ENCODE results near the gene INSYN1.

The INSYN1 gene

DNA sequence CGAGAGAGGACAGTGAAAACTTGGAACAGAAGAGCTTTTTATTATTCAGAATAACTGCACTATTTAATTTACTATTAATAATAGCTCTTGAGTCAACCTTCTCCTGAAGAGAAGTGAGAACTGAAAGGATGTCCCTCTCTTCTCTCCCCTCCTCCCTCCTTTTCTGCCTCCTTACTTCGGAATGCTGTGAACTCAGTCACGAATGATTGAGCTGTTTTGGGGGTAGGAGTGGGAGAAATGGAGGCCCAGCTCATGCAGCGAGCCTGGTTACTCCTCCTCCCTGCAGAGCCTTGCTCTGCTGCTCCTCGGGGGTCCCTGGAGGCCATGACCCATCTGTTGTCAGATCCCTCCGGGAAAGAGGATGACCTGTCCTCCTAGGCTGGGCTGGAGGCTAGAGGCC, 20.3 kb upstream of the INSYN1 start:
- DNase-seq, result no peak

DNA sequence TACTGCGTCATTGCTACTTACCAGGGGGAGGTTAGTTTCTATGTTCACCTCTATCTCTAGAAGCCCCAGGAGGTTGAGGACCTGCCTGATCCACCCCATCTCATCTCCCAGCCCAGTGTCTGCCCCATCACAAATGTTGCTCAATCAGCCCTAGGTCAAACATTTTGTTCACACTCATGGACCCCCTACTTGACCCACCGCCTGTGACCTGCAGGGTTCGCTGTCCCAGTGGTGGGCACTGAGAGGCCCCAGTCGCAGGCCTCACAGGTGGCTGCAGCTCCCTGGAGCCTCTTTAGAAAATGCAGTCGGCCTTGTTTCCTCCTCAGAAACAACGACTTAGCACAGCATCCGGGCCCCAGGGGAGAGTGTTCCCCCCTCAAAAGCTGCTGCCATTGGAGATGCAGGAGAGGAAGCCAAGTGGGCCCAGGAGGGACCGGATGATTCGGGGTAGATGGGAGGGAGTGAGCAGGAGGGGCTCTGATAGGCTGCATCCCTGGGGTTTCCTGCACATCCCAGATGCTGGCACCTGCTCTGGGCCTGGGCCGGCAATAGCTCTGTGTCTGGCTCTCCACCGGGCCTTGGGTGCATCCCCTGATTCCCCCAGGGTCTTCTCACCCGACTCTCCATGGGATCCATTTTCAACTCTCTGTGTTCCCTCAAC, 18.4 kb upstream of the INSYN1 start:
- DNase-seq, result no peak

DNA sequence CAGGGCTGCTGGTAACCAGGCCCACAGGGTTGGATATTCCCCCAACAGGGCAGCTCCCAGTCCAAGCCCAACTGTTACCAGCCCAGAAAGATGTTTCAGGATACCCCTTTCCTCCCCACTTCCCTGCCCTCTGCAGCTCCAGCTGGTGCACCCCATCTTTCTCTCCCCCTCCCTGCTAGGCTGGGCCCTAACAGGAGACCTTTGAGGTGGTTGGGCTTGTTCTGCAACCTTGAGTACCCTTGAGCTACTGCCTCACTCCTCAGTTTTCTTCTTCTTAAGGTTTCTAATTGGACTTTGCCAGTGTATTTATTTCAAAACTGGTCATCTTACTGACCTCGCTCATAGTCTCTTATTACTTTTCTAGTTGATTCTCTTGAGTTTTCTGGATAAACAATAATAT, 16.9 kb upstream of the INSYN1 start:
- no peak for DNase-seq

DNA sequence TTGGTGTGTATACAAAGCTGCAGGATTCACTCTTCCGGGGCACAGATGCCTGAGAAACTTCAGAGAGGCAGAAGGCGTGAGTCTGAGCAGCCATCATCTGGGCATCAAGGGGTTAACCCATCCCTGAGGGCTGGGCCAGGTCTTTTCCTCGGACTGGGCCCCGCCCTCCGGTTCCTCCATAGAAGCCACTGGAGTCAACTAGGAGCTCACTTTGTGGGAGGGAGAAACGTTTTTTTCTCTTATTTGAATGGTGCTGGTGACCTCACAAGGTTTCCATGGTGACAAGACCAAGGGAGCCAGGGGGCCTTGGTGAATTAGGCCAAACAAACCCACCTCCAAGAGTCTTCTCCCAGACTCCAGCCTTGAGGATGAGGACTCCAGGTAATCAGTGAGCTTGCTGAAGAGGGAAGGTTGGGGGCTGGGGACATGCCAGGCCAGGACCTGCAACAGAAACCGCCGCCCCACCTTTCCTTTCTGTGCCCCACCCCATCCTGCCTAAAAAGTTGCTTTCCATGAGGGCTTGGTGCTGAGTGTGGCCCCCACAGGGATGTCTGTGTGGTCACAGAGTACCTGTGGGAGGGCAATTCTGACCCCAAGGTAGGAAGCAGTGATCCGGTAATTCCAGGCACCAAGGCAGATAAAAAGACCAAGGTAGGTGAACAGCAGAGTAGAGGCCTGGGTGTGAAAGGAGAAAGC, 14.8 kb upstream of the INSYN1 start:
- DNase-seq, result no peak

DNA sequence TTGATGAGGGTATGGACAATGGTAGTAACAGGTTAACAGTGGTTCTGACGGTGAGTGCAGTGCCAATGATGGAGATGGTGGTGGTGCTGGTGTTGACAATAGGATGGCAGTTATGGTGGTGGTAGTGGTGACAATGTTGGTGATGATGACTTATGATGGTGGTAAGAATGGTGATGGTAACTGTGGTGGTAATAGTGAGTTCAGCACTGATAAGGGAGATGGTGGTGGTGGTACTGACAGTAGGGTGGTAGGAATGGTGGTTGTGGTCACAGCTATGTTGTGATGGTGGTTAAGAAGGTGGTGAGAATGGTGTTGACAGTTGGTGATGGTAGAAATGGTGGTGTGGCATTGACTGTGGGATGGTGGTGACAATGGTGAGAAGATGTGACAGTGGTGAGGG, 13.4 kb upstream of the INSYN1 start:
- no peak for DNase-seq

DNA sequence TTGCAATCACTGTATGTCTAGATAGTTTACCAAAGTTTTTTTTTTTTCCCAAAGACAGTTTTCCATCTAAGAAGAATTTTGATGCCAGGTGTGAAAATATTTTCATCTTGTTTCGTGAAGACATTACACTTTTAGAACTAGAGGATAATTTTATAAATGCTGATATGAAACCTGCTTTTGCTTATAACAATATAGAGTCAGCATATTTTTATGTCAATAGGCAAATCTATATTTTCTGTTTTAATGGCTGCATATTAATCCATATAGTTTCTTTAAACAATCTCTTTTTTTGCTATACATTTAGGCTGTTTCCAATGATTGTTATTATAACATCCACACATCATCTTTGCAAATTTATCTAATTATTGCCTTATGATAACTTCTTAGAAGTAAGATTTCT, 12.6 kb upstream of the INSYN1 start:
- no peak for DNase-seq

DNA sequence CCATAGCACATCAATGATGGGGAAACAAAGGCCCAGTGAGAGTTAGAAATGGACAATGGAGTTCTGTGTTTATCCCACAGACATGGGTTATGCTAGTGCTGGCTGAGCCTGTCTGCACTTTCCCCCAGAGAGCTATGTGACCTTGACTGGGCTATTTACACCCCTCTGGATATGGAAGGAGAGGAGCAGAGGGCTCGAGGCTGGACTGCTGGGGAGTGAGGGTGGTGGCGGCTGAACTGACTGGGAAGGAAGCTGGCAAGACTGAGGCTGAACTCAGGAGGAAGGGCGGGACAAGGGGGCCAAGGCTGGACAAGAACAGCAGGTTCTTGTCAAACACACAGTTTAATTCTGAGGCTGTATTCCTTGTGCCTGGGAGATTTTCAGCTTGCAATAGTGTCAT, 10.8 kb upstream of the INSYN1 start:
- DNase-seq, result no peak

DNA sequence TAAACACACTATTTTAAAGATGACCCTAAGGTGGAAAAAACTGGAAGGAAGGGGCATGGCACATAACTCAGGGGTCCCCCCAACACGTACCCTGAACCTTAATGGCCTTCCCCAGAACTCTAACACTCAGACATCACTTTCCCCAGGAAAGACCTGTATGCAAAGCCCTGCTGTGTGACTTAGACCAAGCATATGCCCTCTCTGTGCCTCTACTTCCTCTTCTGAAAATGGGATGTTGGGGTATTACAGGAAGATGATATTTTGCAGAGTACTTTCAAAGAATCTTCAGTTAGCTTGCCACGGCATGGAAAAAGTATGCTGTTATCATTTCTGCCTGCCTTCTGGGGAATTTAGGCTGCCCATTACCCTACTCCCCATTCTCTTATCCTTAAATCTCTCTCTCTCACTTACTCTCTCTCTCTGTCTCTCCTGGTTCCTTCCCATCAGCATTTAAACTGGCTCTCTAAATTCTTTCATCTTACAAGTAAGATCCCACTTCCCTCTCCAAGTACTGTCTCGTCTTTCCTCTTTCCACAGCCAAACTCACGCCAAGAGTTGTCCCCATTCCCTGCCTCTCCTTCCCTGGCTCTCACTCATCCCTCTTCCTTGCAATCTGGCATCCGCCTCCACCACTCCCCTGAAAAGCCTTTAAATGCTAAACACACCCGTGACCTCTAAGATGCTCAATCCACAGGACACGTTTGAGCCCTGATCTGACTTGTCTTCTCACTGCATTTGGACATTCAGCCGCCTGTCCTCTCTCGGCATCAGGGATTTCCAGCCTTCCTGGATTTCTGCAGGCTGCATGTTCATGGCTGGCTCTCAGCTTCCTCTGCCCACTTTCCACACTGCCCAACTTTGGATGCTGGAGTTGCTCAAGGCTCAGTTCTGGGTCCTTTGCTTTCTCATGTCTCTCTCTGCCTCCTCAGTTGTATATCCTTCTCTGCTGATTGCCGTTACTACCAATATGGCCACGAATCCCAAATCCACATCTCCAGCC, 7.5 kb upstream of the INSYN1 start:
- no peak for DNase-seq

DNA sequence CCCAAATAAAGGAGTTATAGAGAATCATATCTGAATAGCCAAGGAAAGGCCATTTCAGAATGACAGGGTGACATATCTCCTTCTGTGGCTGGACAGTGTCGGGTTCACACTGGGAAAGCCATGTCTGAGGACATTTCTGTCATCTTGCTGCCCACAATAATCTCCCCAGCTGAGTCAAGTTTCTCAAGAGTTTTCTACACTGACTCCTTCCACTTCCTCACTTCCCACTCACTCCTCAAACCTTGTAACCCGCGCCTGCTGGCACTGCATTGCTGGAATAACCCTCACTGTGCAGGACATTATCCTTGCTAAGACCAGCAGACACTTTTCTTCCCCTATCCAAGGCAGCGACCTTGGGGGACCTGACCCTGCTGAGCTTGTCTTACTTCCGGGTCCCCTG, 5.3 kb upstream of the INSYN1 start:
- DNase-seq, result no peak

DNA sequence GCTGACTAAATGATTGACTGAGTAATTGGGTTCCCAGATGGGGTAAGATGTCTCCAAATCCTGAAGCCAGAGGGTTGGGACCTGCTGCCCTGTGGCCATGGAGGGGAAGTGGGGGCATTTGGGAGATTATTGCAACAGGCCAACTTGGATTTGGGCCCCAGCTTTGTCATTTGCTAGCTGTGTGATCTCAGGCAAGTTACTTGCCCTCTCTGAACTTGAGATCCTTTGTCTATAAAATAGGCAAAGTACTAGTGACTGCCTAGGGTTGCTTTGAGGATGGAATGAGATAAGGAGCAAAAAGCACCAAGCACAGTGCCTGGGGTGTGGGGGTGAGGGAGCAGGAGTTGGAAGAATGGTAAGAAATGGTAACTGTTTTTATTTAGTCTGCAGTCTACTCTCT, 4.4 kb upstream of the INSYN1 start:
- no peak for DNase-seq

DNA sequence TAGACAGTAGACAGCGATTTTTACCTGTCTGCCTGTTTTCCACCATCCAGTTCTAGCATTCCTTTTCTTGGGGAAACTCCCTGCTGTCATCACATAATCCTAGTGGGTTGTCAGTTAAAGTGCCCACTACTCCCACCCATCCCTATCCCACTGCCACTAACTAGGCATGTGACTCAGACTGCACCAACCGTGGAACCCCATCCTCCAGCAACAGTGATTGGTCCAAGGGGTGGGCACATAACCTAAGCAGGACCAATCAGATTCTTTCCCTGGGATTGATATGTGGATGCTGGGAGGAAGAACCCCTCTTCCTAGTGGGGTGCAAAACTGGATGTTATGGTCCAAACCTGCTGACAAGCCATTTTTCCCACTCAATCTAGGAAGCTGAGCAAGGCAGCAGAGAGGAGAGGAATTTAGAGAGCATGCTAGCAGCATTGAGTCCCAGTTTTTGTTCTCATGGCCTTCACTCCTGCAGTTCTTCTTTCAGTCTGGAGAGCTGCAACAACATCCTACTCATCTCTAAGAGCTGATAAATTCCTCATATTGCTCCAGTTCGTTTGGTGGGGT, 3.9 kb upstream of the INSYN1 start:
- no peak for DNase-seq

DNA sequence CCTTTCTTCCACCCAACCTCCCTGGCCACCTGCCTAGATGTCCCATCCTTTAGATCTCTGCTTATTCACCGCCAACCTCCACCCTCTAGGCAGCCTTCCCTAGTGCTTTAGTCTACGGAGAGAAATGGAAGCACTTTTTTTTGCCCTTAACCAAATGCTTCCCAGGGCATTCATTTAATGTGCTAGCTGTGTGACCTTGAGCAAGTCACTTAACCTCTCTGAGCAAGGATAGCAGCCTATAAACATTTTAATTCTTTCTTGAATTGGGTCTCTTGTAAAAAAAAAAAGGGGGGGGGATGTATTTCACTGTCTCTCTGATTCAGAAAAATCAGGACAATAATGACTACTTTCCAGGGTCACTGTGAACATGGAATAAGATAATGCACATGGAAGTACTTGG, 3.2 kb upstream of the INSYN1 start:
- DNase-seq, result no peak

DNA sequence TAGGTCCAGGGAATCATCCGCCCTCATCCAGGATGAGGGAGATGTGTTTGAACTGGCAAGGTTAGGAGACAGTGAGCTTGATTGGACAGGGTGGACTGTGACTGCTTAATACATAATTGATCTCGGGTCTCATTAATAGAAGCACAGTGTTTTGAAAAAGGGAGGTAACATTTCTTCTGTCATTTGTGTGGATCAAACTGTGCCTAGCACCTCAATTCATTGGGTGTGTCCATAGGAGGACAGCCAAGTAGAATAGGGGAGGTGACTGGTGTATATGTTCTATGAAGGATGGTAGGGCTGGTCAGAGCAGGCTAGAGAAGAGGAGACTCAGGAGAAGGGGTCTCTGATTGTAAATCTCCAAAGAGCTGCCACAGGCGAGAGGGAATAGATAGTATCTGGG, 2.8 kb upstream of the INSYN1 start:
- no peak for DNase-seq

DNA sequence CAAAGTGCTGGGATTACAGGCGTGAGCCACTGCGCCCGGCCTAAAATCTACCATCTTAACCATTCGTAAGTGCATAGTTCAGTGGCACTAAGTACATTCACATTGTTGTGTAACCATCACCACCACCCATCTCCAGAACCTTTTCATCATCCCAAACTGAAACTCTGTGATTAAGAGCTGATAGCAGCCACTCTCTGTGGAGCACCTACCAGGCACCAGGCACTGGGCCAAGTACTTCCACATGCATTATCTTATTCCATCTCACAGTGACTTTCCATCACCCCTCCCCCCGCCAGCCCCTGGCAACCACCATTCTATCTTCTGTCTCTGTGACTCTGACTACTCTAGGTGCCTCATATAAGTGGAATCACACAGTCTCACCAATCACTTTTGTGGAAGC, 2.3 kb upstream of the INSYN1 start:
- DNase-seq, result no peak

DNA sequence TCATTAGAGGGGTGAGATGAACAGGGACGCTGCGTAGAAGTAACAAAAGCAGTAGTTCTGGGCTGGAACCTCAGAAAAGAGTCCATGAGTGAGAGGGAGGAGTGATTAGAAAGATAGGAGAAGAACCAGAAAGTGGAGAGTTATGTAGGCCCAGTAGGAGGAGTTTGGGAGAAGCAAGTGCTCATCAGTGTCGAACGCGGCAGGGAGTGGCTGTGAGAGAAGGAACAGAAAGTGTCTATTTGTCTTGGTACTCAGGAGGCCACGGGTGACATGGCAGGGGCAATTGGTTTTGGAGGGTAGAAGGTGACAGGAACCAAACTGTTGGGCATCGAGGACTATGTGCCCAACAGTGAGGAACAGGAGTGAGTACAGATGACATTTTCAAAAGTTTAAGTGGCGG, 1.3 kb upstream of the INSYN1 start:
- DNase-seq, result no peak

DNA sequence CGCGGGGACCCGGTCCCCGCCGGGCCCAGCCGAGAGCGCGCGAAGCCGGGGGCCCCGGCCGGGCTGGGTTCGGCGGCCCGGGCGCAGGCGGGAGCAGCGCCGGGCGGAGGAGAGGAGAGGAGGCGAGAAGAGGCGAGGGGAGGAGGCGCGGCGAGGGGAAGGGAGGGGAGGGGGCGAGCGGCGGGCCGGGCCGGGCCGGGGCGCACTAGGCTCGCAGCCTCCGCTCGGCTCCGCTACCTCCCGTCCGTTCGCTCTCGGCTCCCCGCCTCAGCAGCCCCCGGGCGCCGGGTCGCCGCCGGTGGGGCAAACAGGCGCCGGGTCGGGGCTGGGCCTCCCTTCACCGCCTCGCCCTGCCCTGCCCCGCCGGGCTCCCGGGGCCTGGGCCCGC, 351 bp downstream of the INSYN1 start:
- DNase-seq, result no peak

DNA sequence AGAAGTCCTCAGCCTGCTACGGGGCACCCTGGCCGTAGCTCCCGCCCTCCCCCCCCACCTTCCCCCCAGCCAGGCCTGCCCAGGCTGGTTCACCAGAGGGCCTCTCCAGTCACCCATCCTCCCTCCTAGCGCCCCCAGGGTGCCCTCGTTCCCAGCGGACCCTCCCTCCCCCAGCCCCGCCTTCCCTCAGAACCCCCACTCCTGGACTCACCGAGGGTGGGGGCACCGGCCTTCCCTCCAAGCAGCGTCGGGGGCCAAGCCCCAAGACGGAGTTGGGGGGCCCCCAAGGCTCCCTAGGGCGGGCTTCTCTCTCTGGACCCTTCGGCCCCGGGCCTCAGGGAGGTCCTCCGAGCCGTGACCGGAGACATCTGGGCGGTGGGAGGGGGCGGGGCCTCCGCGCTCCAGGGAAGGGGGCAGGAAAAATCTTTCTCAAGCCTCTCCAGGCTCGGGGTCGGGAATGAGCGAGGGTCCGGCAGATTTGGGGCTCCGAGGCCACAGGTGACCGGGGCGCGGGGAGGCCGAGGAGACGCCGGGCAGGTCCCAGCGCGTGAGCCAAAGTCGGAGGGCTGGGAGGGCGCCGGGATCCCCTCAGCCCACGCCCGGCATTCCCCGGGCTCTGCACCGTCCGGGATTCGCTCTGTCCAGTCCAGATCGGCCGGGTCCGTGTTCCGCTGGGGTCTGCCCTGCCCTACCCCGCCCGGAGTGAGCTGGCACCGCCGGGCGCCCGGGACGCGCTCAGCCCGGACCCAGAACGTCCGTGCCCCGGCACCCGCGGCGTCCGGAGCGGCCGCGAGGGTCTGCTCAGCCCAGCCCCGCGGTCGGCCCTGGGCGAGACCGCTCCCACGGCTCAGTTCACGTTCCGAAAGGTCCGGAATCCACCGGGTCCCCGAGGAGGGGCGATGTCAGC, 999 bp downstream of the INSYN1 start:
- DNase-seq, result no peak

DNA sequence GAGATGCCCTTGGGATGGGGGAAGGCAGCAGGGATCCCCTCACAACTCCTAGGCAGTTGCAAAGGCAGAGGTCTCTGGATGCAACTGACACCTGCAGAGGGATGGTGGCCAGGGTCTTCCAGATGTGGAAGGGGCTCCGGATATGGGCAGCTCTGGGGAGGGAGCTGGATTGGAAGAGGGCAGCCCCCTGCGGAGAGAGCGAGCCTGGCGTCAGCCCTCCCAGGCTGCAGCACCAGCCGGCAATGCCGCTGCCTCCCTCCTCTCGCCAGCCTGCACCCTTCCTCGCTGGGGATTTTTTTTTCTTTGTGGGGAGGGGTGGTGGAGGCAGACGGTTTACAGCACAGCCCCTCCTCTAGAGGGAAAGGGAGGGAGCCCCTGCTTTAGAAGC, 1.6 kb downstream of the INSYN1 start:
- DNase-seq, result no peak

DNA sequence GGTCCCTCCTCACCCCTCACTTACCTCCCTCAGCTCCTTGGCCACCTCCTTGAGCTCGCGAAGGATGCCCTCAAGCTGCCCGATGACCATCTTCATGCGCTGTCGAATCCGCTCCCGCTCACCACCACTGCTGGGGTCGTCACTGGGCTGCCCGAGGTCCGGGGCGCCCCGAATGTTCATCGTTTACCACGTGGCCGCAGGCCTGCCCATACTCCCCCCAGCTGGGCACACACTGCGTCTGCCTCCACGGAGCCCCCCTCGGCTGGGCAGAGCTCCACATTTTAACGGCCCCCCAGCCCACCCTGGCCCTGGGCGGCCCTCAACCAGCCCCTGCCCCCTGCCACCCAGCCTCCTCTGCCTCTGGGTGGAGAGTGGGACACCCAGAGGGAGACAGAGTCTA, 2.2 kb downstream of the INSYN1 start:
- no peak for DNase-seq

DNA sequence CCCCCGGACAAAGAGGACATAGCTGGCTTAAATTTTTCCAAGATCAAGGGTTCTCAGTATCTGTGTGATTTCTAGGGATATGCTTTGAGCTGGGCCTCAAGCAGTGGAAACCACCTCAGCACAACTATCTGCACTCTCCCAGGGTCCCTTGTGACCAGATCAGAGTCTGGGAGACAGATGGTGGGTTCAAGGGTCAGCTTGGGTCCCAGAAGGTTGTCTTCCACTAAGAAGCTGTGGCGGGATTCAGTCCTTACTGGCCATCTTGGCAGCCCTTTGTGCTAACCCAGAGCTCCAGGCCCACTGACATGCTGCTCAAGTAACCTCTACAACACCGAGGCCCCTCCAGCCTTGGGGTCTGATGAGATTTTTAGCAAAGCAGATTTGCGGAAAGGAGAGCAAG, 2.7 kb downstream of the INSYN1 start:
- DNase-seq, result no peak

DNA sequence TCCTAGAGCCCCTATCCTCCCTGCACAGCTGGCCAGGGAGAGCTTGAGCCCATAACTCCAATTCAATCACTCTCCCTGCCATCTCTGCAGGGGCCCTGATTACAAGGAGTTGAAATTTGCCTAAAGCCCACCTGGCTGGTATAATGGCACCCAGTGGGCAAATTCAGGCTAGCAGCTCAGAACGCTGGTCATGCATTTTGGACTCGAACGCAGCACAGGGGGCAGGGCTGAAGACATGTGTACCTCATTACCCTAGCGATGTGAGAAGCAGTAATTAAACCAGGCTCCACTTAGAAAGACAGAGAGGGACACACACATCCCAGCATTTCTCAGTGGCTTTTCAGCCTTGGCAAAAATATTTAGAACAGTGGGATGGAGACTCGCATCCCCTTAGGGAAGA, 3.2 kb downstream of the INSYN1 start:
- DNase-seq, result no peak

DNA sequence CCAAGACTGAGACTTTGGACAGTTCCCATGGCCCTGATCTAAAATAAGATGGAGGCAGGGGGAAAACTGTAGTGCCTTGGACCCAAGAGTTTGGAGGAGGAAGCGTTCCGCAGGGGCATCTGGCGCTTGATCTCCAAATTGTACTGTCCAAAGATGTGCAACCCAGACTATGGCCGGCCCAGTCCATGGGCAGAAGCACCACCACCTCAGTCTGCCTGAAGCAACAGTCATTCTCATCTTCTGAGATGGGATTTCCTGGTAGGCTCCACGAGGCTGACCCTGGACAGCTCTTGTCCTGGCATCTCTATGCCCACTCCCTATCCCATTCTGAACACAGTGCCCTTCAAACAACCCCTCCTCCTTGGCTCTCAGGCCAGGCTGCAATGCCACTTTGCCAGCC, 3.6 kb downstream of the INSYN1 start:
- DNase-seq, result no peak

DNA sequence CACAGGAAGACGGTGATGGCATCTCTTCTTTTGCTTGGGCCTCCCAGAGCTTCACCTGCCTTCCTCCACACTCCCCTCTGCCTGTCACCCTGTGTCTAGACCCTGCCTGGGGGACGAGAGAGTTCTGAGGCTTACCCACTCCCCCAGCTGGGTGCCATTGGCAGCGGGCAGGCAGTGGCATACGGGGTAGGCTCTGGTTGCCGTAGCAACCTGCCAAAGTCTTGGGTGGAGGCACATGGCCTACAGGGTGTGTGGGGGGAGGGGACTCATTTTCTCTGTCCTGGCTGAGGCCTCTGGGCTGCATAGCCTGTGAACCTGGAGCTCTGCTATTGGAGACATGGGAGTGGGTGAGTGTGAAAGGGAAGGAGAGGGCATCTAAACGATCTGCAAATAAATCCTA, 4.4 kb downstream of the INSYN1 start:
- no peak for DNase-seq

Measured in activated CD8-positive, alpha-beta memory T cell treated with anti-CD3 and anti-CD28 coated beads, Interleukin-2, amount 50 U/mL, for 48 hours (primary cell).